A549 (cell line): ENCODE measurements around the gene RSPH4A.

Source experiments
- BHLHE40 ChIP-seq: IDR thresholded peaks from 2 replicates; pipeline ENCODE4 v1.6.1; 2012; ENCODE audit warnings: low read depth, low read length, inconsistent platforms
- CEBPB ChIP-seq, 2 experiments: fragments of >200 bp in 1 of 2; sonication (Bioruptor Twin) in 1 of 2; formaldehyde crosslinking in 1 of 2; IDR thresholded peaks; 2 replicates each; pipeline ENCODE4 v1.6.1; 2012 to 2016
- ELK1 ChIP-seq: fragments of 150-350 bp; IDR thresholded peaks from 2 replicates; pipeline ENCODE4 v1.6.1; 2014; ENCODE audit warnings: low read depth, mild to moderate bottlenecking, low read length
- POLR2A ChIP-seq: IDR thresholded peaks from 2 replicates; pipeline ENCODE4 v1.6.1; 2012; ENCODE audit warnings: mild to moderate bottlenecking, low read length
- RCOR1 ChIP-seq: fragments of 150-350 bp; IDR thresholded peaks from 2 replicates; pipeline ENCODE4 v1.6.1; 2014; ENCODE audit warnings: antibody characterized with exemption, low read length, low read depth

GRCh38 chr6:116605935-116606334 lies 10.3 kb upstream of the RSPH4A start:
- TF ChIP-seq ELK1 (no peak), BHLHE40 (no peak), POLR2A (no peak), CEBPB (IDR thresholded peaks at IDR 0.05) (no peak), RCOR1 (no peak)
